ENCODE measurements around the gene LIPH.
"Not testable (repeated sequence)": the region's sequence is repeated elsewhere in the genome, so short reads cannot be mapped to it uniquely, and the experiment has no call there.

LIPH gene

GRCh38 chr3:185552358-185552877 lies at the start of gene LIPH:
Gene LIPH (minus strand): TSS chr3:185552588. CDS start chr3:185552471, 117 bp downstream.
- DNase-seq, result no peak

GRCh38 chr3:185595526-185595925 lies 43.1 kb upstream of the LIPH start:
- no peak for DNase-seq

GRCh38 chr3:185594073-185594472 lies 41.7 kb upstream of the LIPH start:
- DNase-seq, result no peak

GRCh38 chr3:185586686-185587039 lies 34.3 kb upstream of the LIPH start:
- DNase-seq, result no peak

GRCh38 chr3:185585859-185586685 lies 33.7 kb upstream of the LIPH start, which contains the start of gene SENP2:
Gene SENP2 (plus strand): TSS chr3:185586295. CDS start chr3:185586414, 119 bp downstream.
- peak; percentile 27 for DNase-seq

GRCh38 chr3:185585518-185585858 lies 33.1 kb upstream of the LIPH start:
- DNase-seq, result no peak

GRCh38 chr3:185584686-185585085 lies 32.3 kb upstream of the LIPH start:
- no peak for DNase-seq

- DNase-seq, result no peak
Measured at GRCh38 chr3:185583925-185584324, 31.5 kb upstream of the LIPH start.

GRCh38 chr3:185582871-185583270 lies 30.5 kb upstream of the LIPH start:
- no peak for DNase-seq

GRCh38 chr3:185582236-185582635 lies 29.8 kb upstream of the LIPH start:
- no peak for DNase-seq

GRCh38 chr3:185575108-185575869 lies 22.9 kb upstream of the LIPH start:
- not testable (repeated sequence) for DNase-seq

- DNase-seq, result no peak
Measured at GRCh38 chr3:185572183-185572582, 19.8 kb upstream of the LIPH start.

GRCh38 chr3:185561958-185562357 lies 9.6 kb upstream of the LIPH start:
- no peak for DNase-seq

- no peak for DNase-seq
Measured at GRCh38 chr3:185561374-185561943, 9.1 kb upstream of the LIPH start.

- no peak for DNase-seq
Measured at GRCh38 chr3:185560676-185561075, 8.3 kb upstream of the LIPH start.

GRCh38 chr3:185559706-185560090 lies 7.3 kb upstream of the LIPH start:
- no peak for DNase-seq

- DNase-seq, result no peak
Measured at GRCh38 chr3:185558395-185558794, 6.0 kb upstream of the LIPH start.

- DNase-seq, result not testable (repeated sequence)
Measured at GRCh38 chr3:185556640-185557039, 4.3 kb upstream of the LIPH start.

- DNase-seq, result no peak
Measured at GRCh38 chr3:185555860-185556347, 3.5 kb upstream of the LIPH start.

GRCh38 chr3:185555101-185555501 lies 2.7 kb upstream of the LIPH start:
- no peak for DNase-seq

- no peak for DNase-seq
Measured at GRCh38 chr3:185549651-185550111, 2.7 kb downstream of the LIPH start.

- no peak for DNase-seq
Measured at GRCh38 chr3:185549122-185549521, 3.3 kb downstream of the LIPH start.

- DNase-seq, result no peak
Measured at GRCh38 chr3:185540695-185541094, 11.7 kb downstream of the LIPH start.
